H9 (cell line): Measurements from ENCODE around the gene TMEM176A. TPM values are rescaled to one million over a fixed set of nuclear protein-coding genes. Genes with fewer than 3 reads are reported as not detected.

Experiments used
- DNase-seq: peaks from one replicate; pipeline ENCODE4 v3.0.0-alpha.2; 2017
- H2AFZ ChIP-seq: one replicate; pipeline ENCODE4 v1.6.1; 2013; ENCODE audit warnings: mild to moderate bottlenecking, low read length, control low read depth, moderate library complexity
- H2AK5ac ChIP-seq: 2 replicates; pipeline ENCODE4 v1.6.1; 2013; ENCODE audit warnings: low read length, control low read depth, mixed read lengths; ENCODE audit not compliant: insufficient read length
- H2BK120ac ChIP-seq: one replicate; pipeline ENCODE4 v1.6.1; 2013; ENCODE audit warnings: low read depth, mild to moderate bottlenecking, low read length, control low read depth, inconsistent platforms; ENCODE audit not compliant: poor library complexity, severe bottlenecking
- H2BK12ac ChIP-seq: 2 replicates; pipeline ENCODE4 v1.6.1; 2013; ENCODE audit warnings: low read length, control low read depth, mixed read lengths, low read depth; ENCODE audit not compliant: insufficient read length
- H2BK15ac ChIP-seq: 2 replicates; pipeline ENCODE4 v1.6.1; 2013; ENCODE audit warnings: low read depth, low read length, control low read depth
- H2BK20ac ChIP-seq: one replicate; pipeline ENCODE4 v1.6.1; 2013; ENCODE audit warnings: low read depth, mild to moderate bottlenecking, low read length, control low read depth, inconsistent platforms; ENCODE audit not compliant: poor library complexity, severe bottlenecking
- H2BK5ac ChIP-seq: 2 replicates; pipeline ENCODE4 v1.6.1; 2013; ENCODE audit warnings: low read length, control low read depth, mixed read lengths; ENCODE audit not compliant: insufficient read length
- H3K14ac ChIP-seq: 2 replicates; pipeline ENCODE4 v1.6.1; 2013; ENCODE audit warnings: low read length, control low read depth; ENCODE audit not compliant: insufficient read depth
- H3K18ac ChIP-seq: 2 replicates; pipeline ENCODE4 v1.6.1; 2013; ENCODE audit warnings: low read depth, mild to moderate bottlenecking, mixed read lengths, low read length, control low read depth; ENCODE audit not compliant: insufficient read length
- H3K23ac ChIP-seq: 2 replicates; pipeline ENCODE4 v1.6.1; 2013; ENCODE audit warnings: low read length, control low read depth, mixed read lengths, low read depth; ENCODE audit not compliant: insufficient read length
- H3K23me2 ChIP-seq: 2 replicates; pipeline ENCODE4 v1.6.1; 2013; ENCODE audit warnings: low read depth, mild to moderate bottlenecking, mixed read lengths, low read length, control low read depth; ENCODE audit not compliant: insufficient read length, poor library complexity, severe bottlenecking
- H3K27ac ChIP-seq: 2 replicates; pipeline ENCODE4 v1.5.1; 2013; ENCODE audit warnings: low read length, control low read depth, mixed read lengths, low read depth; ENCODE audit not compliant: insufficient read length
- H3K27me3 ChIP-seq: 2 replicates; pipeline ENCODE4 v1.6.1; 2013; ENCODE audit warnings: low read length, control low read depth, inconsistent platforms; ENCODE audit not compliant: insufficient read depth
- H3K4ac ChIP-seq: 2 replicates; pipeline ENCODE4 v1.6.1; 2013; ENCODE audit warnings: low read depth, mild to moderate bottlenecking, control low read depth, inconsistent platforms, low read length, moderate library complexity
- H3K4me1 ChIP-seq: 2 replicates; pipeline ENCODE4 v1.6.1; 2013; ENCODE audit warnings: low read length, control low read depth, inconsistent platforms; ENCODE audit not compliant: insufficient read depth
- H3K4me2 ChIP-seq: 2 replicates; pipeline ENCODE4 v1.6.1; 2013; ENCODE audit warnings: low read length, control low read depth, mixed read lengths; ENCODE audit not compliant: insufficient read length, insufficient read depth
- H3K56ac ChIP-seq: 2 replicates; pipeline ENCODE4 v1.6.1; 2013; ENCODE audit warnings: low read depth, mild to moderate bottlenecking, mixed read lengths, low read length, control low read depth; ENCODE audit not compliant: insufficient read length
- H3K79me1 ChIP-seq: 2 replicates; pipeline ENCODE4 v1.6.1; 2013; ENCODE audit warnings: low read depth, mild to moderate bottlenecking, moderate library complexity, low read length, control low read depth, inconsistent platforms; ENCODE audit not compliant: insufficient read depth, poor library complexity, severe bottlenecking
- H3K79me2 ChIP-seq: 2 replicates; pipeline ENCODE4 v1.6.1; 2013; ENCODE audit warnings: low read length, control low read depth, inconsistent platforms; ENCODE audit not compliant: insufficient read depth
- H3K9ac ChIP-seq: 2 replicates; pipeline ENCODE4 v1.6.1; 2013; ENCODE audit warnings: low read length, control low read depth, mixed read lengths; ENCODE audit not compliant: insufficient read length; ENCODE audit errors: extremely low read depth
- H3K9me3 ChIP-seq: one replicate; pipeline ENCODE4 v1.6.1; 2013; ENCODE audit warnings: low read depth, low read length, inconsistent platforms; ENCODE audit not compliant: control insufficient read depth
- H3T11ph ChIP-seq: one replicate; pipeline ENCODE4 v1.6.1; 2013; ENCODE audit warnings: mild to moderate bottlenecking, low read length, control low read depth, inconsistent platforms
- H4K20me1 ChIP-seq: one replicate; pipeline ENCODE4 v1.6.1; 2013; ENCODE audit not compliant: control insufficient read depth, insufficient read length, insufficient read depth
- H4K5ac ChIP-seq: 2 replicates; pipeline ENCODE4 v1.6.1; 2013; ENCODE audit warnings: low read depth, mild to moderate bottlenecking, mixed read lengths, low read length, control low read depth; ENCODE audit not compliant: insufficient read length
- H4K8ac ChIP-seq: replicated peaks from 2 replicates; pipeline ENCODE4 v1.6.1; 2013; ENCODE audit warnings: low read length, control low read depth, mixed read lengths, low read depth; ENCODE audit not compliant: insufficient read length
- H4K91ac ChIP-seq: 2 replicates; pipeline ENCODE4 v1.6.1; 2013; ENCODE audit warnings: low read depth, mild to moderate bottlenecking, moderate library complexity, mixed read lengths, low read length, control low read depth; ENCODE audit not compliant: insufficient read length
- H3K27ac Mint-ChIP-seq, 3 experiments: 2 replicates in 2 of 3; 3 replicates in 1 of 3; pipeline ENCODE4 v1.8.0; 2020 to 2021; ENCODE audit warnings: mixed read lengths in 3 of 3, mild to moderate bottlenecking in 1 of 3, moderate library complexity in 1 of 3
- H3K27me3 Mint-ChIP-seq: 2 replicates; pipeline ENCODE4 v1.8.0; 2021; ENCODE audit warnings: low read depth, mild to moderate bottlenecking, moderate library complexity, mixed read lengths
- H3K36me3 Mint-ChIP-seq, 3 experiments: 2 replicates in 2 of 3; 3 replicates in 1 of 3; pipeline ENCODE4 v1.8.0; 2020 to 2021; ENCODE audit warnings: low read depth in 3 of 3, mixed read lengths in 3 of 3; ENCODE audit not compliant: insufficient read depth in 1 of 3
- H3K4me1 Mint-ChIP-seq, 2 experiments: 2 replicates each; pipeline ENCODE4 v1.8.0; 2020; ENCODE audit warnings: mixed read lengths in 2 of 2
- H3K4me3 Mint-ChIP-seq, 2 experiments: 2 replicates in 1 of 2; 3 replicates in 1 of 2; pipeline ENCODE4 v1.8.0; 2020 to 2021; ENCODE audit warnings: mild to moderate bottlenecking in 2 of 2, mixed read lengths in 2 of 2, moderate library complexity in 1 of 2
- H3K9me3 Mint-ChIP-seq, 2 experiments: 2 replicates in 1 of 2; 3 replicates in 1 of 2; pipeline ENCODE4 v1.8.0; 2020; ENCODE audit warnings: mild to moderate bottlenecking in 2 of 2, mixed read lengths in 2 of 2, moderate library complexity in 1 of 2
- CTCF ChIP-seq: fragments of 200-600 bp; sonication (generic); conservative IDR thresholded peaks from 3 replicates; pipeline ENCODE4 v1.8.0; 2021; ENCODE audit warnings: antibody characterized with exemption, mild to moderate bottlenecking
- WGBS: extraction: QIAGEN DNeasy Blood & Tissue Kit; methylation state at CpG from one replicate; pipeline ENCODE4 v1.1.7; 2013; ENCODE audit warnings: missing lambda C conversion rate, low lambda C conversion rate, mixed read lengths; ENCODE audit not compliant: insufficient read length; ENCODE audit errors: extremely low coverage; 5-methylcytosine and 5-hydroxymethylcytosine counted together
- total RNA-seq: library from RNA; stranded (reverse); gene quantifications from 2 replicates; pipeline ENCODE4 v1.2.1, GENCODE V29; 2021

The TMEM176A gene
- total RNA-seq, 1 experiment from 2014 or later: not detected

- Histone ChIP-seq H2AK5ac (no peak overlapping the region), H3K4ac (no peak overlapping the region), H2BK5ac (no peak overlapping the region), H3K27ac (no peak overlapping the region), H4K8ac (no peak overlapping the region), H2BK15ac (no peak overlapping the region), H3K18ac (no peak overlapping the region), H3K23me2 (no peaks in the 10 kb centered on the region), H3K79me2 (no peaks in the 10 kb centered on the region; the same call in 1 of the 2 replicates), H2BK12ac (no peak overlapping the region), H4K5ac (no peak overlapping the region), H3K9me3 (no peaks in the 10 kb centered on the region), H4K20me1 (no peaks in the 10 kb centered on the region), H3T11ph (no peak overlapping the region), H4K91ac (no peak overlapping the region), H2BK120ac (no peak overlapping the region), H3K56ac (no peak overlapping the region), H3K9ac (no peak overlapping the region), H3K79me1 (no peaks in the 10 kb centered on the region), H3K4me2 (no peak overlapping the region), H3K14ac (no peak overlapping the region), H2BK20ac (no peak overlapping the region), H2AFZ (no peak overlapping the region), H3K4me1 (no peaks in the 10 kb centered on the region), H3K23ac (no peak overlapping the region), H3K27me3 (no peaks in the 10 kb centered on the region; the same call in 1 of the 2 replicates)
- Mint-ChIP-seq H3K4me3 (no peak overlapping the region), H3K27me3 (peaks cover 75% of the 10 kb centered on the region), H3K27ac (no peak overlapping the region), H3K4me1 (no peaks in the 10 kb centered on the region), H3K9me3 (no peaks in the 10 kb centered on the region), H3K36me3 (no peaks in the 10 kb centered on the region)
- WGBS: no CpG with 5 or more reads among the region's 4 CpGs
- TF ChIP-seq CTCF: no peak
- DNase-seq: no peak
These were observed 45.0 kb upstream of the TMEM176A start for GRCh38 chr7:150755473-150756099.
